NOMO-1 (cell line): ENCODE results near the gene FBXO17.
"Not testable (repeated sequence)": the region's sequence is repeated elsewhere in the genome, so short reads cannot be mapped to it uniquely, and the experiment has no call there.

Experiments
- DNase-seq, 2 experiments: peaks; one replicate each; lab custom pipeline; 2025; ENCODE audit not compliant: unreplicated experiment in 2 of 2; lab: John Stamatoyannopoulos, UW

Gene FBXO17

DNA sequence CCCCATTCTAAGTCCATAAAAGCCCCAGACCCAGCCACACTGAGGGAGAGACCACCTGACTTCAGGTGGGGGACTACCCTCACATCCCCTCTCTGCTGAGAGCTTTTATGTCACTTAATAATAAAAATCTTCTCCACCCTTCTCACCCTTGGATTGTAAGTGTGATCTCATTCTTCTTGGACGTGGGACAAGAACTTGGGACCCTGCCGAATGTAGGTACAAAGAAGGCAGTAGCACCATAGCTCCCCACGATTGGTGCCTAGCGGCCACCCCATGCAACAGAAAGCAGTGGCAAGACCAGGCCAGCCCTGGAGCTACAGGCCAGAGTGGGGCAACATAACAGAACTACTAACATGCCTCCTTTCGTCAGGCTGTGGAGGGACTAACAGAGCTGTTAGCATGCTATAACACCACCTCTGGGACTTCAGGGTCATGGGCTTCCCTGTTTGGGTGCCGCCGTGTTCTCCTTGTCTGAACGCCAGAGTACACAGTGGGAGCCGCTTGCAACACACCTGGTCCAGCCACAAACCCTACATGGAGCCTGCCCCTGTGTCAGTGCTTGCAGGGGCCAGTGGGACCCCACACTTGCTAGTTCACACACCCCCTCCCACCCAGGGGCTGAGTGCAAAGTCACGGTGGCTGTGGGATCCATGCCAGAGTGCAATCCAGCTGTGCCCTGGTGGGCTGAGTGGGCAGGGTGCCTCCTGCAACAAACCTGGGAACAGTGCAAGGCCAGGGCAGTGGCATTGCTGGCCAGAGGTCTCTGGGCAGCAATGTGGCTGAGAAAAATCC, 5.2 kb upstream of the FBXO17 start:
- no peak for DNase-seq

DNA sequence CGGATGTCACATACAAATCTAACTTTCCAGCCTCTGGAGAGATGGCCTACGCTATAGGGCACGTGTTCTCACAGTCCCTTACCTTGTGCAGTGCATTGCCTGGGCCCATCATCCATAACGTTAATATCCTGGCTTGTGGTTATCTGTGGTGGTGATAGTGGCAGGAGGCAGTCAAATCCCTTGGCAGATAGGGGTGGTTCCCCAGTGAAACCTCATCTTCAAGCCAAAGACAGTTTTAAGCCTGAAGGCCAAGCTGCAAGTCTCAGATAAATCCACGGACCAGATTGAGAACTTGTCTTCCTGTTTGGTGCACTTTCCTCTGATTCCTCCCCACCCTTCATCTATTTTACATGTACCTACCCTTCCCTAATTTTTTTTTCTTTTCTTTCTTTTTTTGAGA, 4.3 kb upstream of the FBXO17 start:
- DNase-seq, result no peak

DNA sequence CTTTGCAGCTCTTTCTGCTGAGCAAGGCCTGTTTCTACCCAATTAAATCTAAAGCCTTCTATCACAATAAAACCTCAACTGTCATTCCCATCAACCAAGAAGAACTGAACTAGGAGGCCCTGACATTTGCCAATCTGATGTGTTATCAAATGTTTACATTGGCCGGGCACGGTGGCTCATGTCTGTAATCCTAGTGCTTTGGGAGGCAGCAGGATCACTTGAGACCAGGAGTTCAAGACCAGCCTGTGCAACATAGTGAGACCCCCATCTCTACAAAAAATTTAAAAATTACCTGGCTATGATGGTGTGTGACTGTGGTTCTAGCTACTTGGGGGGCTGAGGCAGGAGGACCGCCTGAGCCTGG, 2.8 kb upstream of the FBXO17 start:
- DNase-seq, result no peak

DNA sequence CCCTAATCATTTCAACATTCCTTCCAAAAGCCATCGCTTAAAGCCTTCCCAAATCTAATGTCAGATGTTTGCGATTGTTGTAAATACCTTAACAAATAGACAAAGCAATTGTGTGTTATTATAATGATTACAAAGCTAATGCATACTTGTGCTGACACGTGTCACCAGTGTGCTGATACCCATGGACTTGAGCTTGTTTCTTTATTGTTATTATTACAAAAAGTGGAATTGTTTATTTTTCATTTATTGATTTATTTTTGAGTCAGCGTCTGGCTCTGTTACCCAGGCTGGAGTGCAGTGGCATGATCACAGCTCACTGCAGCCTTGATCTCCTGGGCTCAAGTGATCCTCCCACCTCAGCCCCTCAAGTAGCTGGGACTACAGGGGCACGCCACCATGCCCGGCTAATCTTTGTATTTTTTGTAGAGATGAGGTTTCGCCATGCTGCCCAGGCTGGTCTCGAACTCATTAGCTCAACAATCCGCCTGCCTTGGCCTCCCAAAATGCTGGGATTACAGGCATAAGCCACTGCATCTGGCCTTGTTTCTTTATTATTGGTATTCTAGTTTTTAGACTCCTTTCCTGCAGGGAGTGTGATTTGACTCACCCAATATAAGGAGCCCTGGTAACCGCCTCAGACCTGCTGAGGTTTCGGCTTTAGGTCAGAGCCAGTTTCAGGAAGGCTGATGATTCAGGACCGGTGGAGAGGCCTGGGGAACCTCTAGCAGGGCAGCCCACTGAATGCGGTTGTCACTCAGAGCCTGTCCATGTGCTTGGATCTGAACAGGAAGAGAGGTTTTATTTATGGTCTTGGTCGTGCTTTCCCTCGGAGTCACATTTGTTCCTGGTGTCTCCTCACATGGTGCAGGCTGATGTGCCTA, 2.1 kb upstream of the FBXO17 start:
- no peak for DNase-seq

DNA sequence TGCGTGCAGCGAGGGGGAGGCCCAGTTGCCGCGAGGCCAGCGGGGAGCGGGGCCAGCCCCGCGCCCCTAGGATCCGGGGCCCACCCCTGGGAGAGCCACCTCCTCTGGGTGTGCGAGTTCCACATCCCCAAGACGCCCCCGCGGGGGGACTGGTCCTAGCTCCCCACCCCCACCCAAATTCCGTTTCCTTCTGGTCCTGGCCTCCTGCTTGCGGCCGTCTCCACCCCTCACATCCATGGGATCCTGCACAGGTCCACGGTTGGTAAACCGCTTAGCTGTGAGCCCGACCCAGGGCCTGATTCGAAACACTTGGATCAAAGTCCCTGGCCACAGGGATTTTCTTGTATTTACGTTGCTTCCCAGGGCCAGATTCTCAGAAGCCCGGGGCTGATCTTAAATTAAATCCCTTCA, 324 bp upstream of the FBXO17 start:
- no peak for DNase-seq

DNA sequence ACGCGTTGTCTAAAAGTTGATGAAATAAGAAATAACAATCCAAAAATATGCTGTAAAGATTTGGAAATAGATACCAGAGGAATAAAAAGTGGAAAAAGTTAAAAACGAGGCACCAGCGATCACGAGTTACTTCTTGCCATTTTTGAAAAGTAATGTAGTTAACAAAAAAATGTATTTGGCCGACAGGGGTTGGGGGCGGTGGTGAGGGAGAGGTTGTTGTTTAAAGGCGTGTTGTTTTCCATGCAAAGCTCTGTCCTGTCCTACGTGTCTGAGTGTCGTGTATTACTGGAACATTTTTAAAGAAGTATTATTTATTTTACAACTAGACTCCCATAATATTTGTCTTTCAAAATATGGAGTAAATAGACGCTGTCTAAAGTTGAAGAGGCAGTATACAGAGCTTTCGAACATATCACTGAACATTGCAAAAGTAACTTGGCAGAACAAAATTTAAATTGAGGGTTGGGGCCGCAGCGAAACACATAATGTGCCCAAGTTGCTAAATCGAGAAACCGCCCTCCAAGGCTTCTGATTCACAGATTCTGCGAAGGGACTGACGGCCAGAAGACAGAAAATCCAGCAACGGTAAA, 823 bp downstream of the FBXO17 start:
- DNase-seq, result no peak

DNA sequence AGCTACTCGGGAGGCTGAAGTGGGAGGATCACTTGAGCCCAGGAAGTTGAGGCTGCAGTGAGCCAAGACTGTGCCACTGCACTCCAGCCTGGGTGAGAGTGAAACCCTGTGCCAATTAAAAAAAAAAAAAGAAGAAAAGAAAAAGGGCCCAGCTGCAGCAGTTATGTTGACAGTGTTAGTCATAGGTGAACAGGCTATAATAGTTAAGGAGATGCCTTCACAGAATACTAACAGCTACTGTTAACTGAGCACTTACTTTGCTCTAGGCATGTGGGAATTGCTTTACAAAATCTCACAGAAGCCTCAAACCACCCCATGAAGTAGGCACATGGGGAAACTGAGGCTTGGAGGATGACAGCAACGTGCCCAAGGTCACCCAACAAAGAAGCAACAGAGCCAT, 3.9 kb downstream of the FBXO17 start:
- DNase-seq, result no peak

DNA sequence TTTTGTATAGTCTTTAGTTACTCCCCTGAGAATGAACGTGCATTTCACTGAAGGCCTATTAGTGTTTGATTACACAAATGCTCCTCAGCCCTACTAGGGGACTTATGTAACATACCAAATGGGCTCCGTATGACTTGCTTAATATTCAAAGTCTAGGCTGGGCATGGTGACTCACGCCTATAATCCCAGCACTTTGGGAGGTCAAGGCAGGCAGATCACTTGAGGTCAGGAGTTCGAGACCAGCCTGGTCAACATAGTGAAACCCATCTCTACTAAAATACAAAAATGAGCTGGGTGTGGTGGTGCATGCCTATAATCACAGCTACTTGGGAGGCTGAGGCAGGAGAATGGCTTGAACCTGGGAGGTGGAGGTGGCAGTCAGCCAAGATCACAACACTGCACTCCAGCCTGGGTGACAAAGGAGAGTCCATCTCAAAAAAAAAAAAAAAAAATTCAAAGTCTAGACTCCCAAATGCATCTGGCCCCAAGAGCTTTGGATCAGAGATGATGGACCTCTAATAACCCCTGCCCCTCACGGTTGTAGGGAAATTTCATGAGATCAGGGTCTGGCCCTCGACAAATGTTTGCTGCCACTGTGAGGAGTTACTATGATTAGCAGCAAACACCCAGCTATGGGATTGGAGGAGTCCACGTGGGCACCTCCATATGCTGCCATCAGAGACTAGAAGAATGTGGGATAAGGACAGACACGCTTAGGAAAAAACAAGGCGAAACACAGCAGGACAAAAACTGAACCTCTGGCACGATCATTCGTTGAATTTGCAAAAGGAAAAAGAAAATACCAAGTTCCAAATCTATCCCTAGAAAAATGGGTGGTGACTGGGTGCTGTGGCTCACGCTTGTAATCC, 4.6 kb downstream of the FBXO17 start:
- DNase-seq, result no peak

DNA sequence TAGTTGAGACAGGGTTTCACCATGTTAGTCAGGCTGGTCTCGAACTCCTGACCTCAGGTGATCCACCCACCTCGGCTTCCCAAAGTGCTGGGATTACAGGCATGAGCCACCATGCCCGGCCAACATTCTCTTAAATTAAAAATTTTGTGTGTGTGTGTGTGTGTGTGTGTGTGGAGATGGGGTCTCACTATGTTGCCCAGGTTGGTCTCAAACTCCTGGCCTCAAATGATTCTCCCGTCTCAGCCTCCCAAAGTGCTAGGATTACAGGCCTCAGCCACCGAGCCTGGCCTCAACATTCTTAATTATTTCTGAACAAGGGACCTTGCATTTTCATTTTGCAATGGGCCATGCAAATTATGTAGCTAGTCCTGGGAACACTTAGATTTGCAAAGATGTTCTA, 9.4 kb downstream of the FBXO17 start:
- DNase-seq, result not testable (repeated sequence)

DNA sequence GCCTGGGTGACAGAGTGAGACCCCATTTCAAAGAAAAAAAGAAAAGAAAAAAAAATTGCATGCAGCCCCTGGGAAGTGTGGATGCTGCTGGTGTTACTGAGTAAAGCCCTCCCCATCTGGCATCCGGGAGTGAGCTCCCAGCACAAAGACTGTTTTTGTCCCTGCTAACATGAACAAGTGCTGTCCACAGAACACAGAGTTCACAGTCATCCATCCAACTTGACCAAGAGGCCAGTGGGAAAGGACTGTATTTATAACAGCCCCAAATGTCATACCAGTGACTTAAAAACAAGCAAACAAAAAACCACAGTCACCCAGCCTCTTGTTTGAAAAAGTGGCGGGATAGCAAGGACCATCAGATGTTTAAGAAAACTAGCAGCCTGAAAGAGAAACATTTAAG, 10.8 kb downstream of the FBXO17 start:
- DNase-seq, result no peak

DNA sequence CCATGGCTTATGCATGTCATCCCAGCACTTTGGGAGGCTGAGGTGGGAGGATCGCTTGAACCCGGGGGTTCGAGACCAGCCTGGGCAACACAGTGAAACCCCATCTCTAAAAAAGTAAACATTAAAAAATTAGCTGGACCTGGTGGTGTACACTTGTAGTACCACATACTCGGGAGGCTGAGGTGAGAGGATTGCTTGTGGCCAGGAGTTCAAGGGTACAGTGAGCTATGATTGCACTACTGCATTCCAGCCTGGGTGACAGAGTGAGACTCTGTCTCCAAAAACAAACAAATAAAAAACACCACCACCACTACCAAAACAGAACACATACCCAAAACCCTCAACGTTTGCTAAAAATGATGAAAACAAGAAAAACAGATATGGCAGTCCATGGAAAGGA, 15.9 kb downstream of the FBXO17 start:
- no peak for DNase-seq

DNA sequence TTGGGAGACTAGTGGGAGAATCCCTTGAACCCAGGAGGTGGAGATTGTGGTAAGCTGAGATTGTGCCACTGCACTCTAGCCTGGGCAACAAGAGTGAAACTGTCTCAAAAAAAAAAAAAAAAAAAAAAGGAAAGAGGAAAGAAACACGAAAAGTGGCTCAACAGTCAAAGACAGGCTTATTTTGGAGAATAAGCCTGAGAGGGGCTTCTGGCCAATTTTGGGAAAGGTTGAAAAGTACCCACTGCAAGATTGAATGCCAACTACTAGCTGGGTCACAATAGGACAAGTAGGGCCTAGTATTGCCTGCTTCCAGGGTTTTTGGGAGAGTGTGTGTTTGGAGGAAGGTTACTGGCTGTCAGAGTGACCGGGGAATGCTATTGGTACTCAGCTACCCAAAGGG, 17.2 kb downstream of the FBXO17 start:
- DNase-seq, result no peak

DNA sequence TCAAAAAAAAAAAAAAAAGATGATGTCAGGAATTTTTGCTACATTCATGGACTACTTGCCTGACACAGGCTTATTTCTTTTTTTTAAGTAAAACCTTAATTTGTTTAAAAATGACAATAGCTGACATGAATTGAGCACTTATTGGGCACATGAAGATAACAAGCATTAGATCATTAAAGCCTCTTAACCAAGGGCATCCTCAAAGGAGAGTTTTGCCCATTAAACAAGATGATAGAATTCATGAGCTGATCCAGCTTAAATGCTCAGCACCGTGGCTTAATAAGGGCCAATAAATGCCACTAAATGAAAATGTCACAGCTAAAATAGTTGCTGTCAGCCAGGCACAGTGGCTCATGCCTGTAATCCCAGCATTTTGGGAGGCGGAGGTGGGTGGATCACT, 19.3 kb downstream of the FBXO17 start:
- no peak for DNase-seq

DNA sequence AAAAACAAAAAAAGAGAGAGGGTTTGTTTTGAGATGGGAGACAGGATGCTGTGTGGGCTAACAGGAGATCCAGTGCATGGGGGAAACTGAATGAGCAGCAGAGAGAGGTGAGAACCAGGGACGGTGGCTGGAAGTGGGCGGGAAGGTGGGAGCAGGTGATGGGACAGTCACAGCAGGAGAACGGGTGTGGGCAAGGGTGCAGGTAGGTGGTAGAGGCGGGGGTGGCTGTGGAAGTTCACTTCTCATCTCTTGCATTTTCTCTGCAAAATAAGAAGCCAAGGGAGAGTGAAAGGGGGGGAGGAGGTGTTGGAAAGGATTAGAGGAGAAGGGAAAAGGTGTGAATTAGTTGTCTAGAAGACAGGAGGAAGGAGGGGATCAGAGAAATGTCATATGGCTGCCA, 21.9 kb downstream of the FBXO17 start:
- no peak for DNase-seq

DNA sequence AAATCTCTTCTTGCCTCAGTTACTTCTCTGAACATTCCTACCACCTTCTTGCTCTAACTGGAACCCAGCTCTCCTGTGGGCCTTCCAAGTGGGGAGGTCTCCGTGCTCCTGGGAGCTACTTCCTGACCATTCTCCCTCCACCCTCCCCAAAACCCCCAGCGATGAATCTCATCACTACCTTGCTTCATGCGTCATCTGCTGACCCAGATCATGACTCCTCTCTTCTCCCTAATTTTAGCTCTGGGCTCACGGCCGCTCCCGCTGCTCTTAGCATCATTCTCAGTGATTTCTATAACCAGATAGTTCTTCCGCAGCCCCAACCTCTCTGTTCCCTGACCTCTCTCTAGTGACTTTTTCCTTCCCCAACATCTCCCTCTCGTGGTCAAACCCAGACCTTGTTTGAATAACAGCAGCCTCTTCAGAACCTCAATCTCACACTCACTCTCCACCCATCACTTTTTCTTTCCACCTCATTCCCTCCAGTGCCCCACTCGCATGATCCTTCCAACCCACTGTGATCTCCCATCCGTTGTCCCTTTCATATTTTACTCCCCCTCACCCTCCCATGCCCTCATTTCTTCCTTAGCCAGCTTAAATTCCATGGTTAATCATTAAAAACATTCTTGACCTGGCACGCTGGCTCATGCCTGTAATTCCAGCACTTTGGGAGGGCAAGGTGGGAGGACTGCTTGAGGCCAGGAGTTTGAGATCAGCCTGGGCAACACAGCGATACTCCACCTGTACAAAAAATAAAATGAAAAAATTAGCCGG, 23.0 kb downstream of the FBXO17 start:
- peak; percentile 40 to 71 for DNase-seq

DNA sequence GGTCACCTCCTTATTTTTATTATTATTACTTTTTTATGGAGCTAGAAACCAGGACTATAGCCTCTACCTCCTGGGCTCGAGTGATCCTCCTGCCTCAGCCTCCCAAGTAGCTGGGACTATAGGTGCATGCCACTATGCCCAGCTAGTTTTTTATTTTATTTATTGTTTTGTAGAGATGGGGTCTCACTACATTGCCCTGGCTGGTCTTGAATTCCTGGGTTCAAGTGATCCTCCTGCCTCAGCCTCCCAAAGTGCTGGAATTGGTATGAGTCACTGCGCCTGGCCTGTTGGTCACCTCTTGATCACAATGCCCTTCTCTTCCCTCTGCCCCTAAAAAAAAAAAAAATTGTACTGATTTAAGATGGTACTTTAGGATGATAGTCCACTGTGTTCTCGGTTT, 24.4 kb downstream of the FBXO17 start:
- no peak for DNase-seq

DNA sequence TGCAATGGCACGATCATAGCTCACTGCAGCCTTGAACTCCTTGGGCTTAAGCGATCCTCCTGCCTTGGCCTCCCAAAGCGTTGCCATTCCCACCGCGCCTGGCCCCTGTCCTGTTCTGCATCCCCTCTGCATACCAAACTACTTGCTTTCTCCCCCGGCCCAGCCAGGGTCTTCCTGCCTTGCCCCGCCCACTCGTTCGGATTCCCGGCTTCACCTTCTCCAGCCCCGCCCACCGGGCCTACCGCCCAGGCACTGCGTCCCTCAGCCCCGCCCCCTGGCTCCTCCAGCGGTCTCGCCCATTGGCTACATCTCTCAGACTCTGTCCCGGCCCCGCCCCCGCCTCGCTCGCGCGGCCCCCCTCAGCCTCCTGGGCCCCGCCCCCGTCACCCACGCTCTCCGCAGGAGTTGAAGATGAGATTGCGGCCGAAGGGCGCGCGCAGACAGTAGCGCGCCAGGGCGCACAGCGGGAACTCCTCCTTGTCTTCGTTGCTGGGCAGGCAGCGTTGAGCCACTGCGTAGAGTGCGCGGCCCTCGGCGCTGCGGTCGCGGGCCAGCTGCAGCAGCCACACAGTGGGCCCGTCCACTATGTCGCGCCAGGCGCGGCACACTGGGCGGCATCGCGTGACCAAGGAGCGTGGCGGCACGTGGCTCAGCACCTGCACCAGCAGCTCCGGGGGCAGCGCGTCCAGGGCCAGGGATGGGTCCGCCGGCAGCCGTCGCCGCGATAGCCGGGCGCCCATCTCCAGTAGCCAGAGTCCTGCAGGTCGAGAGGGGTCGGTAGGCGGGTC, 25.8 kb downstream of the FBXO17 start:
- peak; percentile 40 to 45 for DNase-seq

DNA sequence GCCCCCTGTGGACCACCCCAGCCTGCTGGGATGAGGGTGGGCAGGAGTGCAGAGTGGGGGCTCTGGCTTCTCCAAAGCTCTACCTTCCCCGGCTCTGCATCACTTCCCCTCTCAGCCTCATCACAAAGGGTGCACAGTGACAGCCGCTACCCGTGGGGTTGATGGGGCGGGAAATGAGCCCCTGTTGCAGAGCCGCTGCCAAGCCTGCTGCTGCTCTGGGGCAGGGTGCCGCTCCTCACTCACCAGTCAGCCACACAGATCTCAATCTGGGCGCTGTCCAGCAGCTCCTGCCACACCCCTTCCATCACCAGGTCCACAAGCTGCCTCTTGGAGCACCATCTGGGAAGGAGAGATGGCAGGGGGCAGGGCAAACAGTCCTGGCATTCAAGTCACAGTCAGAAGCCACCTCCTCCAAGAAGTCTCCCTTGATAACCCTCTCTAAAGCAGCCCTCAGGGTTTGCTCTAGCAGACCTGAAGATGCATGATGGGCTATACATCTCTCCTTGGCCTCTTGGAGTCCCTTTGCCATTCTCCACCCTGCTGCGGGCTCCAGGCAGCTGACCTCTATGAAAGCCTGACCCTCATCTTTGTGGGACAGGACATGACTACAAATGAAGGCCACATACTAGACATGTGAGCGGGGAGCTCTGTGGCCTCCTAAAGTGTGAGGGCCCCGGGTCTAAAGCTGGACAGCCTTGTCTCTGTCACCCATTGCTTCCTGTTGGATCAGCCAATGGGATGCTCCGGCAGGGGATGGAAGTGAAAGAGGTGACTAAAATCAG, 29.1 kb downstream of the FBXO17 start:
- no peak for DNase-seq
